ENCODE data around the gene AURKAIP1.

GRCh38 chr1:1336931-1337792 is 37.8 kb downstream of the AURKAIP1 start:
- TF ChIP-seq POLR2A (IDR thresholded peaks at IDR 0.05; ENCODE audit: low read depth, low read length) (no peak), CTCF (conservative IDR thresholded peaks at IDR 0.05; ENCODE audit: low read depth, low read length) (no peak), CEBPB (IDR thresholded peaks at IDR 0.05; ENCODE audit: low read depth, low read length) (no peak), MAZ (IDR thresholded peaks at IDR 0.05; ENCODE audit: borderline replicate concordance, low read depth, low read length) (no peak), ELK1 (IDR thresholded peaks at IDR 0.05; ENCODE audit: borderline replicate concordance, low read depth, low read length) (no peak), CHD1 (IDR thresholded peaks at IDR 0.05; ENCODE audit: low read depth, low read length) (no peak), RCOR1 (IDR thresholded peaks at IDR 0.05; ENCODE audit: insufficient replicate concordance, low read length) (no peak), BHLHE40 (IDR thresholded peaks at IDR 0.05; ENCODE audit: low read depth, low read length) (no peak), NFE2L2 (IDR thresholded peaks at IDR 0.05; ENCODE audit: low read depth, low read length) (no peak), SMC3 (IDR thresholded peaks at IDR 0.05; ENCODE audit: low read depth, low read length) (no peak)
